Measurements from ENCODE around the gene CDK14.
"Not testable (repeated sequence)": the region's sequence is repeated elsewhere in the genome, so short reads cannot be mapped to it uniquely, and the experiment has no call there.

The CDK14 gene

DNA sequence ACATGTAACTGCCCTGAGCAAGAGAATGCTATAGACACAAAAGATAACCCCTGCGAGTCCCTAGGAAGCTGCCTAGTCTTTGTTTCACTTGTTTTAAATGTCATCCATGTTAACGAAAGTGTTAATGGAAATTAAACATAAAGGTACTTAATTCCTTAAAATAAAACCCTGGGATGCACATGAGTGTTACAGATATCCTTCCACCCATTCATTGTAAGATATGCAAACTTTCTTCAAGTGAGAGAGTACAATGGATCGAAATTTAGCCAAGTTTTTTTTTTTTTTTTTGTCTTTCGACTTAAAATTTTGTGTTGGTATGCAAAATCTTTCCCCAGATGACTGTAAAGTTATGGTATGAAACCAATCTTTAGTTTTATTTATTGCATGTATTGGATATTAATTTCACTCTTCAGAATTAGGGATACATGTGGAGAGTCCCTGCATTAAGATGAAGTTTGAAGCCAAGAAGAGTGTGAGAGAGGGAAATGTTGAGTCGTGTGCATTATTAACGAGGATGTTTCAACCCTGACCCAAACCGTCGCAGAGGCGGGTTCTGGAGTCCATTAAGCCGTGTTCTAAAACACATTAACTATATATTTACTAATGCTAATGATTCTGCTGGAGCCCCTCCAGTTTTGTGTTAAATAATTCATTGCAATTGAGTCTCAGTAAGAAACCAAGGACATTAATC lies 1.6 kb downstream of the CDK14 start:
- no peak for DNase-seq (ENCODE audit: low spot score)

GRCh38 chr7:90599038-90599437 lies 2.9 kb downstream of the CDK14 start:
- no peak for DNase-seq (ENCODE audit: low spot score)

- no peak for DNase-seq (ENCODE audit: low spot score)
Observed at GRCh38 chr7:90599892-90600555, 3.9 kb downstream of the CDK14 start.

DNA sequence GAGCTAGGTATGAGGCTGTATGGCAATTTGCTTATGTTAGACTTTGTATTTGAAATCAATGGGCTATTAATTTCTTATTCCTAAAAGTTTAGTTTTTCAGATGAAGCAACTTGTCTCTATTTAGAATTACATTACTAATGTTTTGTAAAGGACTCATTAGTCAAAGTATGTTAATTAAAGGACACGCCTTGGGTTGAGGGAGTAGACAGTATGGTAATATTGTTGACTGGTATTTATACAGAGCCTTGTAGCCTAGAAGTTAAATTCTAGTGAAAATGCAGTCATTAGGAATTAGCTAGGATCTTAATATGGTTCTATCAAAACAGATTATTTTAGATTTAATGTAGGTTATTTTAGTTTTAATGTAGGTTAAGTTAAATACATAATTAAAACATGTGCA lies 6.2 kb downstream of the CDK14 start:
- no peak for DNase-seq (ENCODE audit: low spot score)

GRCh38 chr7:90603346-90603745 lies 7.2 kb downstream of the CDK14 start:
- no peak for DNase-seq (ENCODE audit: low spot score)

- no peak for DNase-seq (ENCODE audit: low spot score)
Observed at GRCh38 chr7:90604383-90604782, 8.3 kb downstream of the CDK14 start.

DNA sequence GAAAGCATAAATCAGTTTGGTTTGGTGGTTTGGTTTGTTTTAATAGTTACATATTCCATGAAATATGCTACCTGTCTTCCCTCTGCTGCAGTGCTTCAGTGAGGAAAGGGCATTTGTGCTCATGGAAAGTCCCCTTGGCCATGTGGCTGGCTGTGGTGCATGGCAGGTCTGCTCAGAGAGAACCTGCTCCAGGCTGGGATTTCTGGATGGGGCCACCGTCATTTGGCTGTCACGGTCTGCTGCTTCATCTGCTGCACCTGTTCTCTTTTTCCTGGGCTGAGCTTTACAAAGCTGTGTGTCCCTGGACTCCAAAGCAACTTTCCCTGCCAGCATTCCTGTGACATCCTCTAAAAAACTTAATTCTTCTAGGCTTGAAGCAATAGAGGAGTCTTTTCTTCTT lies 8.9 kb downstream of the CDK14 start:
- DNase-seq (ENCODE audit: low spot score) = no peak

DNA sequence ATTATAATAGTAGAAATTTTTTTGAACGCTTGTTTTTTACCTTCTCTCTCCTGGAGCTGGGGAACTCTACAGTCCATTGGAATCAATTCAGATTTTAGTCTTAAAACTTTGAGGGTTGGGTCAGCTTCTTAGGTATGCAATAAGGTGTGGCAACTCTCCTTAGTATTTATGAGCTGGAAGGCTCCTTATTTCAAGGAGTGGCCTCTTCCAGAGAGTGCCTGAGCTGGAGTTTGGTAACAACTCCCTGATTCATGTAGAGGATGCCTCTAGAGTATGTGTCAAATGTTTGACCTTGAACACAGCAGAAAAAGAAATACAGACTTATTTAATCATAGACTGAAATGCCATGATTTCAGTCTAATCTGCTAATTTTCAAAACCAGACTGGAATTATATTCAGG lies 11.1 kb downstream of the CDK14 start:
- DNase-seq (ENCODE audit: low spot score) = no peak

- DNase-seq (ENCODE audit: low spot score) = no peak
Observed at GRCh38 chr7:90610105-90610504, 14.0 kb downstream of the CDK14 start.

DNA sequence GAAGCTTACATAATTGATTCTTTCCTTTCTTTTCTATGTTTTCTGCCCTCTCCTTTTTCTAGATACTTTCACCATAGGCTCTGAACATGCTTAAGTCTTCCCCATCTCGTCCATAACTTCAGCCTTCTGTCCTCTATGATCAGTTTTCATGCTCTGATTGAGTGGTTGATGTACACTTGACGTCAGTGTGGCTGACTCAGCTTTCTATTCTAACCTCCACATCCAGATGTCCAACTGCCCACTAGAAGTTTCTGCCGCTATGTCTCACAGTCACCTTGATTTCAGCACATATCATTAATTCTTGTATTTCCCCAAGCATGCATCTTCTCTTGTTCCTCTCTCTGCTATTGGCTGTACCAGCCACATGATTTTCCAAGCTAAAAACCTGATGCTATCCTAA lies 15.0 kb downstream of the CDK14 start:
- no peak for DNase-seq (ENCODE audit: low spot score)

DNA sequence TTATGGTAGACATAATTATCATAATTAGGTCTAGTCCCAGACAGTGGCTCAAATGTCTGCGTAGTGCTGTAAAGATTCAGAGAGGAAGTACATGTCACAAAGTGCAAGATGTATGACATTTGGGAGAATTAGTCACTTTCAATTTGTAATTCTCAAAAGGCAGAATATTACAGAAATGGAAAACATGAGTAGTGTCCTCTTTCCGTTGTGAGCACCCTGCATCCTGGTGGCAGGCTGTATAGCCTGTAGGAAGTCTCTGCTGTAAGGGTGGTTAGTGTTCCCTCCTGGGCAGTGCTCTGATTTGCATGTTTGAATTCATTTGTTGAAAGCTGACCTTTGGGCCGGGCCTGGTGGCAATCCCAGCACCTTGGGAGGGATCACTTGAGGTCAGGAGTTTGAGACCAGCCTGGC lies 17.0 kb downstream of the CDK14 start:
- DNase-seq (ENCODE audit: low spot score) = no peak

DNA sequence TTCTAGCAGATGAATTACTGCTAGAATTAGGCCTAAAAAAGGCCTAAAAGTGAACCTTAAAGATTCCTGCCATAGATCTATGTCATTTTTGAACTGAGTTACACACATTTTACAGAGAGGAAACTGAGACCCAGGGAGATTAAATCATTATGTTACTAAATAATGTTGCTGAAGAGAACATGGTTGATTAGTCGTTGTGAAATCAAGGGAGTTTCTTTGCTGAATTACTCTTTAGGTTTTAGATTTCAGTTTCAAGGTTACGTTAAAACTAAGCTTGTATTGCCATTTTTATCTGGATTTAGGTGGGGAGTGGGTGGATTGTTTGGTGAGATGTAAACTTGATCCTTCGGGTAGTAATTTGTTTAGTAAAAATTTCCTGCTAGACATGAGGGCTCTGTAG lies 21.3 kb downstream of the CDK14 start:
- no peak for DNase-seq (ENCODE audit: low spot score)

DNA sequence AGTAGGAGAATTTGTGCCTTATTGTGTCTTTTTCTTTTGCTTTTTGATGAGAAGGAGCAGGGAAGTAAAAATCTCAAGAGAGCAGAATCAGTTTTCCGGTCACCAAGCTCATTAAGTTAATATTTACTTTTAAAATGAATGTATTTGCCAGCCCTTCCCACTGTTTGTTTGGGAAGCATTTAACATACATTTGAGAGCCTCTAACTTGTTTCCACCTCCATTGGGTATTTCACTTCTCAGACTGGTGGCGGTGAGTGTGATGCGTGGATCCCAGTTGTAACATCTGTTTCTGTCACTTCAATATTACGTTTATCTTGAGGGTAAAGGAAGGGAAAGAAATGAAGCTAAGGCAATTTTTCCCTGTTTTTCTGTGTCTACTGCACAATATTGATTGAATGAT lies 22.8 kb downstream of the CDK14 start:
- no peak for DNase-seq (ENCODE audit: low spot score)

- DNase-seq (ENCODE audit: low spot score) = no peak
Observed at GRCh38 chr7:90621125-90621746, 25.1 kb downstream of the CDK14 start.

DNA sequence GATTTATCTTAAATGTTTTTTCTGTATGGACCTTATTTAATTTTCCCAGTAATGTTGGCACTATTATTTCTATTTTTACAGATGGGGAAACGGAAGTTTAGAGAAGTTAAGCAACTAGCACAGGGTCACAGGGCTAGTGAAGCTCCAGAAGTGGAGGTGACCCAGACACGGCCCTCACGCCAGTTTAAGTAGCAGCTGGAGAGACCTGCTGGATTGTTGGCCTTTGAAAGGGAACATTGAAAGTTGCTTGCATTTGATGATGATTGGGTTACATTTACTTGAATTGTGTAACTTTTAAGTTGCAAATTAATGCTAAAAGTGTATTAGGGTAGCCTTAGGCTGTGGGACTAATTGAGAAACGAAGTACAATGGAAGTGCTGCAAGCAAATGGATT lies 25.6 kb downstream of the CDK14 start:
- DNase-seq (ENCODE audit: low spot score) = no peak

DNA sequence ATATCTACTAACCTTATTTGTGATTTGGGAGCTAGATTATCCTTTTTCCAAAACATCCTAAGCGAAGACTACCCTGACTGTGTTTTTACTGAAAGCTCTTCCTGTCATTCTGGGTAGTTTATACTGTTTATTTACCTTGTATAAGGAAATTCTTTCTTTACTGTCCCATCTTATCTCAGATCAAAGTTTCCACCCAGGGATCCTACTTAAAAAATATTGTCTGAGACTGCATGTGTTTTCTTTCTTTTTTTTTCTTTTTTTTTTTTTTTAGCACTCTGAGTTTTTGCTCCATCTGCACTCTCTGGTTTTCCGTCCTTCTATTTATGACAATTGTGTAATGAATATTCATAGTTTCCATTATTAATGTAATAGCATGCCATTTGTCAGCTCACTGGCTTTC lies 26.5 kb downstream of the CDK14 start:
- no peak for DNase-seq (ENCODE audit: low spot score)

DNA sequence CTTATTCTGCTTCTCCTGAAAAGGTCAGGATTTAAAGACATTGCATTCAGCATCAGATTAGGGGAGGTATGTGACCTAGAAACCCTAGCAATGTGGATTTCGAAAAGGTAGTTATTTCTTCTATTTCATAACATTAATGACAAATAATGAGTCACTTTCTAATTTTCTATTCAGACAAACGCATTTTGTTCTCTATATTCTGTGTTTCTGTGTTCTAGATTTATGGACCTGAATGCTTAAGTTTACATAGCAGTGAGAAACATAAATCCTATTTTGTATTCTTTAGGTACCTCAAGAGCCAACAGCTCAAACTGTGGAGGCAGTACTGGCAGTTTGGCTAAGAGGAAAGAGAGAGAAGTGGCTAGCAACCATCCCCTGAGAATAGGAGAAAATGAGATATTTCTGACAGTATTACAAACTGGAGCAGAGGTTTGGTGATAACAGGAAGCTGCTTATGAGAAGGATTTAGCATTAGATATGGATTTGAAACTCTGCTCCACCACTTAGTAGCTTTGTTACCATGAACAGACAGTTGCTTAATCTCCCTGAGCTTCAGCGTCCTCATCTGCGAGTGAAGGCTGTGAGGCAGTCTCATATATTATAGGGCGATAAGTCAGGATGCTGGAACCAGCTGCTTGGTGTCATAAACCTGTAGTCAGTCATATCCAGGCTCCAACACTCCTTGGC lies 28.2 kb downstream of the CDK14 start:
- DNase-seq (ENCODE audit: low spot score) = no peak

DNA sequence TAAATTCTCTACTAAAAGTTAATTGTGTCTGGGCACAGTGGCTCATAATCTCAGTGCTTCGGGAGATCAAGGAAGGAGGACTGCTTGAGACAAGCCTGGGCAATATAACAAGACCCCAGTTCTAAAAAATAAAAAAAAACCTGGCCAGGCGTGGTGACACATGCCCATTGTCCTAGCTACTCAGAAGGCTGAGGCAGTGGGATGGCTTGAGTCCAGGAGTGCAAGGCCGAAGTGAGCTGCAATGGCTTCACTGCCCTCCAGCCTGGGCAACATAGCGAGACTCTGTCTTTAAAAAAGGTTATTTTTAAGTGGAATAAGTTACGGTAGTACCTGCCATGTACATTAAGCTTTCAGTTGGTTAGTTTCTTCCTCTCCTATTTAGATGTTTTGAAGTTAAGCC lies 28.9 kb downstream of the CDK14 start:
- no peak for DNase-seq (ENCODE audit: low spot score)

GRCh38 chr7:90625562-90625961 lies 29.4 kb downstream of the CDK14 start:
- no peak for DNase-seq (ENCODE audit: low spot score)

DNA sequence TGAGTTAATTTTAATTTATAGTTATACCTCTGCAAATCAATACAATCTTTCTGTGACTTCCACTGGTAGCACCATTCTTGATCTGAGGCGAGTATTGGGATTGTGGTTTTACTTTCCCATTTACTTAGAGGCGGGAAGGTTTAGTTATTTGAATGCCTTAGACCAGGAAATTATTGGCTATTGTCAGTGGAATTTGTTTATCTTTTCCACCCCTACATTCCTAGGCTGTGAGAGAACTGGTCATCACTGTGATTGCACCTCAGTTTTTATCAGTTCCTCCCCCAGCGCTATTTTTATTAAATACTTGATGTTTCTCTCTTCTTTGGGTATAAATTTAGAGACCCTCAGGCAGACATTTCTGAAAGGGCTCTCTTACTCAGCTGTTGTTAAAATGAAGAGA lies 29.9 kb downstream of the CDK14 start:
- DNase-seq (ENCODE audit: low spot score) = no peak

GRCh38 chr7:90629297-90629918 lies 33.3 kb downstream of the CDK14 start:
- no peak for DNase-seq (ENCODE audit: low spot score)

DNA sequence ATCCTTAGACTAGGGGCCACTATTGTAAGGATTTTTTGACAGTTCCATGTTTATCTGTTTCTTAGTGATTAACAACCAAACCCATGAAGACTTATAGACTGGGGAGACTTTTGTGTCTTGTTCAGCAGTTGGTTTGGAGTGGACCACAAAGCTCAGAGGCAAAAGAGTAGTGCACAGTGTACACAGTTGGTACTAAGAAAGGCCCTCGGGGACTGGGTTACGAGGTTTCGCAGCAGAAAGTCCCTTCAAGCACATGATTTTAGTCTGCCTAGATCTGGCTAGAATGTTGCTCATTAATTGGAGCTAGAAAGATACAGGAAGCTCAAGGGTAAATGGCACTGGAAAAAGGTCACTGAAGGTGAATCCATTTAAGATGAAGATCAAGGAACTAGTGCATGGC lies 35.4 kb downstream of the CDK14 start:
- no peak for DNase-seq (ENCODE audit: low spot score)

- DNase-seq (ENCODE audit: low spot score) = not testable (repeated sequence)
Observed at GRCh38 chr7:90639683-90640082, 43.6 kb downstream of the CDK14 start.
